Transverse colon (tissue), 4 donors: Measurements from ENCODE around the gene SCN9A. TPM values are rescaled to one million over a fixed set of nuclear protein-coding genes. Genes with fewer than 3 reads are reported as not detected.

Source experiments
- DNase-seq: peaks from one replicate; pipeline ENCODE4 v3.0.0-alpha.2; 2019
- H3K27ac ChIP-seq, 4 donors: fragments of 200-600 bp; sonication (generic); 2 replicates each; pipeline ENCODE4 v1.5.1; 2016 to 2018; ENCODE audit warnings: inconsistent platforms in 4 of 4
- H3K27me3 ChIP-seq: fragments of 200-600 bp; sonication (generic); 2 replicates; pipeline ENCODE4 v1.5.1; 2017; ENCODE audit warnings: inconsistent platforms
- H3K36me3 ChIP-seq, 4 donors: fragments of 200-600 bp; sonication (generic); 2 replicates each; pipeline ENCODE4 v1.5.1; 2017 to 2019; ENCODE audit warnings: inconsistent platforms in 4 of 4
- H3K4me1 ChIP-seq, 4 donors: fragments of 200-600 bp; sonication (generic); 2 replicates each; pipeline ENCODE4 v1.5.1; 2017 to 2020; ENCODE audit warnings: inconsistent platforms in 4 of 4
- H3K4me3 ChIP-seq, 4 donors: fragments of 200-600 bp; sonication (generic); 1 replicate in 1 of 4; 2 replicates in 3 of 4; pipeline versions ENCODE4 v1.5.1 to v1.6.1; 2017 to 2019; ENCODE audit warnings: inconsistent platforms in 4 of 4
- H3K9me3 ChIP-seq, 2 donors: fragments of 200-600 bp; sonication (generic); 2 replicates each; pipeline ENCODE4 v1.5.1; 2017 to 2019; ENCODE audit warnings: inconsistent platforms in 2 of 2
- CTCF ChIP-seq, 5 experiments: fragments of 200-600 bp in 3 of 5; fragments of 450-650 bp in 2 of 5; sonication (generic) in 3 of 5; IDR thresholded peaks; 1 replicate in 2 of 5; 2 replicates in 3 of 5; pipeline ENCODE4 v1.5.1; 2016 to 2017; ENCODE audit warnings: antibody characterized with exemption in 5 of 5, inconsistent platforms in 3 of 5, mild to moderate bottlenecking in 2 of 5, moderate library complexity in 1 of 5
- EP300 ChIP-seq: sonication (generic); formaldehyde crosslinking; IDR thresholded peaks from one replicate; pipeline ENCODE4 v1.6.1; 2017; ENCODE audit warnings: antibody characterized with exemption, low read depth
- POLR2A ChIP-seq: fragments of 450-650 bp; IDR thresholded peaks from one replicate; pipeline ENCODE4 v1.6.1; 2016; ENCODE audit warnings: antibody characterized with exemption, mild to moderate bottlenecking, moderate library complexity
- POLR2AphosphoS5 ChIP-seq, 3 donors: sonication (generic); formaldehyde crosslinking; IDR thresholded peaks; one replicate each; pipeline ENCODE4 v1.6.1; 2016; ENCODE audit warnings: antibody characterized with exemption in 3 of 3
- WGBS, 2 donors: methylation state at CpG; one replicate each; pipeline ENCODE4 v1.1.5; 2018; ENCODE audit warnings: low coverage in 1 of 2; 5-methylcytosine and 5-hydroxymethylcytosine counted together
- in situ Hi-C, 4 donors: fragments of 200-750 bp; cut with MboI; loops; one replicate each; pipeline versions ENCODE4 v1.15.0 to v1.15.1; 2017; ENCODE audit warnings: low sequenced_read_pairs in 3 of 4, low pct_ligation_motif_present in 1 of 4, low pct_unique_long_range_greater_than_20kb in 1 of 4
- intact Hi-C: fragments of 100-400 bp; cut with DNase I; formaldehyde crosslinking; loops from one replicate; pipeline ENCODE4 v1.15.1; 2023; ENCODE audit warnings: low total_unique reads
- total RNA-seq, 4 donors: library from RNA; depleted of rRNA; stranded (reverse); fragments of >200 nt; gene quantifications; one replicate each; pipeline ENCODE4 v1.1.0, GENCODE V29; 2016

The SCN9A gene
- total RNA-seq, 4 donors from 2014 or later, result 13.1 to 35.8 (median 24.5) TPM

GRCh38 chr2:166152064-166152463 is 223.7 kb downstream of the SCN9A start:
- TF ChIP-seq CTCF (IDR thresholded peaks at IDR 0.05) (no peak), POLR2AphosphoS5 (IDR thresholded peaks at IDR 0.05) (no peak), EP300 (no peak), POLR2A (no peak)
- DNase-seq, result no peak
- Histone ChIP-seq H3K4me3 (no peak overlapping the region), H3K36me3 (no peaks in the 10 kb centered on the region), H3K9me3 (no peaks in the 10 kb centered on the region), H3K4me1 (no peaks in the 10 kb centered on the region), H3K27me3 (no peaks in the 10 kb centered on the region), H3K27ac (no peak overlapping the region)
- intact Hi-C loops (no loop called here), in situ Hi-C loops (no loop called here)

GRCh38 chr2:166148500-166149400 is 227.0 kb downstream of the SCN9A start:
- Histone ChIP-seq H3K4me1 (no peaks in the 10 kb centered on the region), H3K4me3 (no peak overlapping the region), H3K9me3 (no peaks in the 10 kb centered on the region), H3K36me3 (no peaks in the 10 kb centered on the region), H3K27ac (no peak overlapping the region), H3K27me3 (no peaks in the 10 kb centered on the region)
- no peak for DNase-seq
- intact Hi-C loops, result no loop called here
- no peak for TF ChIP-seq CTCF (IDR thresholded peaks at IDR 0.05)
- no peak for TF ChIP-seq POLR2AphosphoS5 (IDR thresholded peaks at IDR 0.05)
- no peak for TF ChIP-seq POLR2A
- TF ChIP-seq EP300, result no peak
- in situ Hi-C loops, result no loop called here
- WGBS, 2 donors, result 69 to 78% methylated on average over 6 to 7 of the region's 7 CpGs

- Histone ChIP-seq H3K4me3 (no peak overlapping the region), H3K9me3 (no peaks in the 10 kb centered on the region), H3K36me3 (peaks cover 0 to 1% (median 0%) of the 10 kb centered on the region in 4 donors), H3K27me3 (no peaks in the 10 kb centered on the region), H3K4me1 (no peaks in the 10 kb centered on the region), H3K27ac (no peak overlapping the region)
- 66 to 76% methylated on average over 2 of the region's 2 CpGs for WGBS, 2 donors
- no peak for DNase-seq
- intact Hi-C loops (no loop called here), in situ Hi-C loops (no loop called here)
- no peak for TF ChIP-seq CTCF (IDR thresholded peaks at IDR 0.05)
- TF ChIP-seq POLR2A, result no peak
- TF ChIP-seq POLR2AphosphoS5 (IDR thresholded peaks at IDR 0.05), result no peak
- TF ChIP-seq EP300, result no peak
Measured at GRCh38 chr2:166147883-166148282, 227.9 kb downstream of the SCN9A start.

Other genes starting within 250 kb of the SCN9A start
- not detected for gene SCN1A, start 247.9 kb downstream of the SCN9A start, total RNA-seq
- 10 to 100 TPM; 13.8 to 23.3 (median 21.5) TPM for gene SCN7A, start 118.3 kb upstream of the SCN9A start, total RNA-seq